Neural cell (in vitro differentiated cells): ENCODE measurements around the gene CCDC148.

Source experiments
- EP300 ChIP-seq: fragments of 450-650 bp; conservative IDR thresholded peaks from 2 replicates; pipeline ENCODE4 v1.6.1; 2014; ENCODE audit warnings: antibody characterized with exemption, mild to moderate bottlenecking, moderate library complexity; ENCODE audit not compliant: poor library complexity, severe bottlenecking
- EZH2 ChIP-seq: fragments of 200-600, 300-800 bp; shearing (Covaris generic), sonication (generic); IDR thresholded peaks from 2 replicates; pipeline ENCODE4 v1.6.1; 2014; ENCODE audit warnings: antibody characterized with exemption, low read length, borderline replicate concordance, mild to moderate bottlenecking; ENCODE audit not compliant: insufficient read depth, poor library complexity, severe bottlenecking
- POLR2AphosphoS5 ChIP-seq: IDR thresholded peaks from 2 replicates; pipeline ENCODE4 v1.6.1; 2012
- RAD21 ChIP-seq: fragments of 450-650 bp; conservative IDR thresholded peaks from 2 replicates; pipeline ENCODE4 v1.6.1; 2014; ENCODE audit warnings: antibody characterized with exemption, mild to moderate bottlenecking, moderate library complexity
- SMC3 ChIP-seq: fragments of 450-650 bp; conservative IDR thresholded peaks from 2 replicates; pipeline ENCODE4 v1.6.1; 2014; ENCODE audit warnings: antibody characterized with exemption, mild to moderate bottlenecking, moderate library complexity; ENCODE audit not compliant: poor library complexity
- TAF1 ChIP-seq: IDR thresholded peaks from 2 replicates; pipeline ENCODE4 v1.6.1; 2012; ENCODE audit warnings: low read depth
- TF ChIP-seq, protein P1 (sequence below): fragments of 450-650 bp; IDR thresholded peaks from 2 replicates; pipeline ENCODE4 v1.5.1; 2014; ENCODE audit warnings: antibody characterized with exemption, mild to moderate bottlenecking, moderate library complexity; ENCODE audit not compliant: poor library complexity, severe bottlenecking
- TF ChIP-seq, protein P2 (sequence below): IDR thresholded peaks from 2 replicates; pipeline ENCODE4 v1.6.1; 2012; ENCODE audit warnings: borderline replicate concordance

DNA sequence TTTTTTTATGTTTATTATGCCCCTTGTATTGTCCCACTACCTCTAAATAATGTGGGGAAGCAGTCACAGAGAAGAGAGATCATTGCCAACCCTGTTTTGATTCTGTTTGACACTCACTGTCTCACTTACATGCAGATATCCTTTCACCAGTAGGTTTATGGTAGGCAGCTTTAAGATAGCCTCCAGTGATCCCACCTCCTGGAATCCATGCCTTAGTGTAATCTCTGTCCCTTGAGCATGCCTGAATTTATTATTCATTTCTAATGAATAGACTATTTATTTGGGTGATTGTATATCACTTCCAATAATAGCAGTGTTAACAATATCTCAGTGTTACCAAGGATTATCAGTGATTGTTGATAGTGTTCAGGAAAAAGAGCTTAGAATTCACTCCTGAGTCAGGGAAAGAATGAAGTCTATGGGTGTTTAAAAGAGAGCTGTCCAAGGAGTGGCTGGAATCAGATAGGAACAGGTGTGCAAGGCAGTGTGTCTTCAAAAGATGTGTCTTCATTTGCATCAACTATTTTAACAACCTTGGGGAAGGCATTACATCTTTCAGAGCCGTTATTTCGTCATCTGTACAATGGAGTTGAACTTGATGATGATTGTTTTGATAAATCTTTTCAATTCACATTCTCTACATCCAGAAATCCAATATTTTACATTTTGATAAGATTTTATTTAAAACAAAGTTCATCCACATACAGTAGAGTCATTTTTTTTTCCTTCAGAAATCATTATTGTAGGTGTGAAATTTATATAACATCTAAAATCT is 32.1 kb upstream of the CCDC148 start:
- TF ChIP-seq, protein P1, sequence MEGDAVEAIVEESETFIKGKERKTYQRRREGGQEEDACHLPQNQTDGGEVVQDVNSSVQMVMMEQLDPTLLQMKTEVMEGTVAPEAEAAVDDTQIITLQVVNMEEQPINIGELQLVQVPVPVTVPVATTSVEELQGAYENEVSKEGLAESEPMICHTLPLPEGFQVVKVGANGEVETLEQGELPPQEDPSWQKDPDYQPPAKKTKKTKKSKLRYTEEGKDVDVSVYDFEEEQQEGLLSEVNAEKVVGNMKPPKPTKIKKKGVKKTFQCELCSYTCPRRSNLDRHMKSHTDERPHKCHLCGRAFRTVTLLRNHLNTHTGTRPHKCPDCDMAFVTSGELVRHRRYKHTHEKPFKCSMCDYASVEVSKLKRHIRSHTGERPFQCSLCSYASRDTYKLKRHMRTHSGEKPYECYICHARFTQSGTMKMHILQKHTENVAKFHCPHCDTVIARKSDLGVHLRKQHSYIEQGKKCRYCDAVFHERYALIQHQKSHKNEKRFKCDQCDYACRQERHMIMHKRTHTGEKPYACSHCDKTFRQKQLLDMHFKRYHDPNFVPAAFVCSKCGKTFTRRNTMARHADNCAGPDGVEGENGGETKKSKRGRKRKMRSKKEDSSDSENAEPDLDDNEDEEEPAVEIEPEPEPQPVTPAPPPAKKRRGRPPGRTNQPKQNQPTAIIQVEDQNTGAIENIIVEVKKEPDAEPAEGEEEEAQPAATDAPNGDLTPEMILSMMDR, result no peak
- TF ChIP-seq EZH2, result no peak
- no peak for TF ChIP-seq TAF1
- TF ChIP-seq POLR2AphosphoS5, result no peak
- TF ChIP-seq RAD21, result no peak
- TF ChIP-seq, protein P2, sequence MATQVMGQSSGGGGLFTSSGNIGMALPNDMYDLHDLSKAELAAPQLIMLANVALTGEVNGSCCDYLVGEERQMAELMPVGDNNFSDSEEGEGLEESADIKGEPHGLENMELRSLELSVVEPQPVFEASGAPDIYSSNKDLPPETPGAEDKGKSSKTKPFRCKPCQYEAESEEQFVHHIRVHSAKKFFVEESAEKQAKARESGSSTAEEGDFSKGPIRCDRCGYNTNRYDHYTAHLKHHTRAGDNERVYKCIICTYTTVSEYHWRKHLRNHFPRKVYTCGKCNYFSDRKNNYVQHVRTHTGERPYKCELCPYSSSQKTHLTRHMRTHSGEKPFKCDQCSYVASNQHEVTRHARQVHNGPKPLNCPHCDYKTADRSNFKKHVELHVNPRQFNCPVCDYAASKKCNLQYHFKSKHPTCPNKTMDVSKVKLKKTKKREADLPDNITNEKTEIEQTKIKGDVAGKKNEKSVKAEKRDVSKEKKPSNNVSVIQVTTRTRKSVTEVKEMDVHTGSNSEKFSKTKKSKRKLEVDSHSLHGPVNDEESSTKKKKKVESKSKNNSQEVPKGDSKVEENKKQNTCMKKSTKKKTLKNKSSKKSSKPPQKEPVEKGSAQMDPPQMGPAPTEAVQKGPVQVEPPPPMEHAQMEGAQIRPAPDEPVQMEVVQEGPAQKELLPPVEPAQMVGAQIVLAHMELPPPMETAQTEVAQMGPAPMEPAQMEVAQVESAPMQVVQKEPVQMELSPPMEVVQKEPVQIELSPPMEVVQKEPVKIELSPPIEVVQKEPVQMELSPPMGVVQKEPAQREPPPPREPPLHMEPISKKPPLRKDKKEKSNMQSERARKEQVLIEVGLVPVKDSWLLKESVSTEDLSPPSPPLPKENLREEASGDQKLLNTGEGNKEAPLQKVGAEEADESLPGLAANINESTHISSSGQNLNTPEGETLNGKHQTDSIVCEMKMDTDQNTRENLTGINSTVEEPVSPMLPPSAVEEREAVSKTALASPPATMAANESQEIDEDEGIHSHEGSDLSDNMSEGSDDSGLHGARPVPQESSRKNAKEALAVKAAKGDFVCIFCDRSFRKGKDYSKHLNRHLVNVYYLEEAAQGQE, result no peak
- TF ChIP-seq SMC3, result no peak
- no peak for TF ChIP-seq EP300
